Measurements from ENCODE around the gene CRYBG1. TPM values are rescaled to one million over a fixed set of nuclear protein-coding genes. Genes with fewer than 3 reads are reported as not detected.

Gene CRYBG1
- total RNA-seq, 1 experiment from 2014 or later, result 10.7 TPM

GRCh38 chr6:106538145-106538544 lies 177.6 kb downstream of the CRYBG1 start (continued):
- no peak for TF ChIP-seq EZH2phosphoT487 (IDR thresholded peaks at IDR 0.05; ENCODE audit: borderline replicate concordance)

- Histone ChIP-seq H3K4me2 (ENCODE audit: low read length) (no peak overlapping the region), H4K20me1 (ENCODE audit: insufficient read depth) (no peaks in the 10 kb centered on the region), H3K9me2 (ENCODE audit: insufficient read depth) (no peaks in the 10 kb centered on the region), H3K9ac (ENCODE audit: low read length) (no peak overlapping the region), H3K79me2 (ENCODE audit: insufficient read depth, low read length) (no peaks in the 10 kb centered on the region), H3K36me3 (ENCODE audit: control insufficient read depth in 1 of 2, insufficient read depth in 2 of 2, low read length in 2 of 2) (no peaks in the 10 kb centered on the region), H3K27me3 (ENCODE audit: insufficient read depth, low read length) (no peaks in the 10 kb centered on the region), H3K27ac (ENCODE audit: low read depth, low read length) (no peak overlapping the region), H3K4me1 (ENCODE audit: control insufficient read depth in 1 of 2, insufficient read depth in 2 of 2, low read length in 2 of 2) (no peaks in the 10 kb centered on the region), H2AFZ (ENCODE audit: low read depth, low read length, poor library complexity, severe bottlenecking) (no peak overlapping the region), H3K4me3 (replicated peaks in 1 of 2; ENCODE audit: low read depth in 1 of 2, low read length in 2 of 2) (no peak overlapping the region), H3K9me3 (ENCODE audit: control insufficient read depth in 1 of 2, insufficient read depth in 1 of 2, low read depth in 1 of 2, low read length in 2 of 2) (no peaks in the 10 kb centered on the region)
- ATAC-seq (no peak), DNase-seq (ENCODE audit: low read depth, low spot score) (no peak)
- no peak for TF ChIP-seq ZNF274 (IDR thresholded peaks at IDR 0.05; ENCODE audit: low read depth, low read length)
- no peak for TF ChIP-seq POLR2A (IDR thresholded peaks at IDR 0.05; ENCODE audit: borderline replicate concordance, extremely low read depth, insufficient read depth, insufficient read length)
- TF ChIP-seq ZBTB33 (IDR thresholded peaks at IDR 0.05; ENCODE audit: extremely low read depth, insufficient replicate concordance, low read length), result no peak
- TF ChIP-seq RAD21 (IDR thresholded peaks at IDR 0.05; ENCODE audit: low read depth), result no peak
- TF ChIP-seq EZH2 (IDR thresholded peaks at IDR 0.05), result no peak
- no peak for TF ChIP-seq FOSL1 (IDR thresholded peaks at IDR 0.05; ENCODE audit: low read depth)
- TF ChIP-seq EGR1 (IDR thresholded peaks at IDR 0.05; ENCODE audit: low read depth), result no peak
- TF ChIP-seq POLR2AphosphoS5 (IDR thresholded peaks at IDR 0.05; ENCODE audit: low read depth, low read length), result no peak
- no peak for TF ChIP-seq EZH2phosphoT487 (IDR thresholded peaks at IDR 0.05; ENCODE audit: borderline replicate concordance)
- CTCF ChIA-PET, result no interaction called here
- intact Hi-C loops (cut with micrococcal nuclease), result no loop called here
- BruUV-seq (replicated peaks), result no TSS peak
- RAD21 ChIA-PET (ENCODE audit: low non-redundant PET in 1 of 2, low total read pairs in 2 of 2, uncharacterized antibody in 2 of 2, unreplicated experiment in 2 of 2), result no interaction called here
- POLR2A ChIA-PET, result no interaction called here
Observed at GRCh38 chr6:106539936-106540335, 179.4 kb downstream of the CRYBG1 start.

Data from HCT116 (cell line).